ENCODE data around the gene MAPK4.

MAPK4 gene

GRCh38 chr18:50665519-50665918 is 105.6 kb downstream of the MAPK4 start:
- Mint-ChIP-seq H3K27ac (no peak overlapping the region), H3K4me3 (no peak overlapping the region), H3K4me1 (no peaks in the 10 kb centered on the region), H3K9me3 (peaks cover 3% of the 10 kb centered on the region), H3K36me3 (no peaks in the 10 kb centered on the region)
- ATAC-seq (no peak), DNase-seq (ENCODE audit: low spot score in 2 of 2) (no peak)

- DNase-seq (ENCODE audit: low spot score in 2 of 2), result no peak
- ATAC-seq, result no peak
- Mint-ChIP-seq H3K27ac (no peak overlapping the region), H3K4me1 (no peaks in the 10 kb centered on the region), H3K36me3 (no peaks in the 10 kb centered on the region), H3K4me3 (no peak overlapping the region), H3K9me3 (peaks cover 3% of the 10 kb centered on the region)
These were observed 106.6 kb downstream of the MAPK4 start for GRCh38 chr18:50666536-50666935.

- H3K36me3 Mint-ChIP-seq, result no peaks in the 10 kb centered on the region
- no peak overlapping the region for H3K27ac Mint-ChIP-seq
- no peak for ATAC-seq
- DNase-seq (ENCODE audit: low spot score in 2 of 2), result no peak
- no peaks in the 10 kb centered on the region for H3K9me3 Mint-ChIP-seq
- no peaks in the 10 kb centered on the region for H3K4me1 Mint-ChIP-seq
- H3K4me3 Mint-ChIP-seq, result no peak overlapping the region
These were observed 111.5 kb downstream of the MAPK4 start for GRCh38 chr18:50671376-50671775.

GRCh38 chr18:50674307-50674980 is 114.6 kb downstream of the MAPK4 start:
- Mint-ChIP-seq H3K27ac (no peak overlapping the region), H3K4me3 (no peak overlapping the region), H3K4me1 (no peaks in the 10 kb centered on the region), H3K9me3 (no peaks in the 10 kb centered on the region), H3K36me3 (no peaks in the 10 kb centered on the region)
- ATAC-seq, result no peak
- DNase-seq (ENCODE audit: low spot score in 2 of 2), result no peak

- Mint-ChIP-seq H3K4me3 (no peak overlapping the region), H3K36me3 (no peaks in the 10 kb centered on the region), H3K4me1 (no peaks in the 10 kb centered on the region), H3K27ac (no peak overlapping the region), H3K9me3 (no peaks in the 10 kb centered on the region)
- ATAC-seq (no peak), DNase-seq (ENCODE audit: low spot score in 2 of 2) (no peak)
These were observed 115.2 kb downstream of the MAPK4 start for GRCh38 chr18:50675043-50675442.

GRCh38 chr18:50678651-50679050 is 118.8 kb downstream of the MAPK4 start:
- Mint-ChIP-seq H3K4me1 (no peaks in the 10 kb centered on the region), H3K9me3 (no peaks in the 10 kb centered on the region), H3K27ac (no peak overlapping the region), H3K36me3 (no peaks in the 10 kb centered on the region), H3K4me3 (no peak overlapping the region)
- no peak for ATAC-seq
- no peak for DNase-seq (ENCODE audit: low spot score in 2 of 2)

- Mint-ChIP-seq H3K27ac (no peak overlapping the region), H3K4me3 (no peak overlapping the region), H3K9me3 (no peaks in the 10 kb centered on the region), H3K36me3 (no peaks in the 10 kb centered on the region), H3K4me1 (no peaks in the 10 kb centered on the region)
- ATAC-seq (no peak), DNase-seq (ENCODE audit: low spot score in 2 of 2) (no peak)
These were observed 119.2 kb downstream of the MAPK4 start for GRCh38 chr18:50679056-50679455.

GRCh38 chr18:50679656-50680055 is 119.8 kb downstream of the MAPK4 start:
- Mint-ChIP-seq H3K4me3 (no peak overlapping the region), H3K9me3 (no peaks in the 10 kb centered on the region), H3K36me3 (no peaks in the 10 kb centered on the region), H3K27ac (no peak overlapping the region), H3K4me1 (no peaks in the 10 kb centered on the region)
- no peak for DNase-seq (ENCODE audit: low spot score in 2 of 2)
- no peak for ATAC-seq

- no peaks in the 10 kb centered on the region for H3K36me3 Mint-ChIP-seq
- ATAC-seq, result no peak
- no peak overlapping the region for H3K4me3 Mint-ChIP-seq
- no peak overlapping the region for H3K27ac Mint-ChIP-seq
- H3K4me1 Mint-ChIP-seq, result no peaks in the 10 kb centered on the region
- DNase-seq (ENCODE audit: low spot score in 2 of 2), result no peak
- H3K9me3 Mint-ChIP-seq, result no peaks in the 10 kb centered on the region
These were observed 121.1 kb downstream of the MAPK4 start for GRCh38 chr18:50680966-50681365.

GRCh38 chr18:50682852-50683251 is 123.0 kb downstream of the MAPK4 start:
- Mint-ChIP-seq H3K36me3 (no peaks in the 10 kb centered on the region), H3K27ac (no peak overlapping the region), H3K4me3 (no peak overlapping the region), H3K9me3 (no peaks in the 10 kb centered on the region), H3K4me1 (no peaks in the 10 kb centered on the region)
- ATAC-seq (no peak), DNase-seq (ENCODE audit: low spot score in 2 of 2) (no peak)

- Mint-ChIP-seq H3K4me3 (no peak overlapping the region), H3K27ac (no peak overlapping the region), H3K9me3 (no peaks in the 10 kb centered on the region), H3K4me1 (no peaks in the 10 kb centered on the region), H3K36me3 (no peaks in the 10 kb centered on the region)
- DNase-seq (ENCODE audit: low spot score in 2 of 2), result no peak
- no peak for ATAC-seq
These were observed 126.5 kb downstream of the MAPK4 start for GRCh38 chr18:50686409-50686808.

- Mint-ChIP-seq H3K9me3 (no peaks in the 10 kb centered on the region), H3K36me3 (no peaks in the 10 kb centered on the region), H3K4me1 (no peaks in the 10 kb centered on the region), H3K4me3 (no peak overlapping the region), H3K27ac (no peak overlapping the region)
- DNase-seq (ENCODE audit: low spot score in 2 of 2) (no peak), ATAC-seq (no peak)
These were observed 127.6 kb downstream of the MAPK4 start for GRCh38 chr18:50687491-50687890.

GRCh38 chr18:50689578-50689977 is 129.7 kb downstream of the MAPK4 start:
- H3K4me1 Mint-ChIP-seq, result no peaks in the 10 kb centered on the region
- no peak overlapping the region for H3K4me3 Mint-ChIP-seq
- ATAC-seq (no peak), DNase-seq (ENCODE audit: low spot score in 2 of 2) (no peak)
- H3K36me3 Mint-ChIP-seq, result no peaks in the 10 kb centered on the region
- H3K27ac Mint-ChIP-seq, result no peak overlapping the region
- no peaks in the 10 kb centered on the region for H3K9me3 Mint-ChIP-seq

- Mint-ChIP-seq H3K4me3 (no peak overlapping the region), H3K27ac (no peak overlapping the region), H3K9me3 (no peaks in the 10 kb centered on the region), H3K4me1 (no peaks in the 10 kb centered on the region), H3K36me3 (no peaks in the 10 kb centered on the region)
- no peak for DNase-seq (ENCODE audit: low spot score in 2 of 2)
- ATAC-seq, result no peak
These were observed 134.3 kb downstream of the MAPK4 start for GRCh38 chr18:50694147-50694546.

GRCh38 chr18:50695431-50696176 is 135.7 kb downstream of the MAPK4 start:
- Mint-ChIP-seq H3K4me3 (no peak overlapping the region), H3K27ac (no peak overlapping the region), H3K4me1 (no peaks in the 10 kb centered on the region), H3K36me3 (no peaks in the 10 kb centered on the region), H3K9me3 (no peaks in the 10 kb centered on the region)
- ATAC-seq, result no peak
- no peak for DNase-seq (ENCODE audit: low spot score in 2 of 2)

GRCh38 chr18:50696436-50696835 is 136.5 kb downstream of the MAPK4 start:
- no peak overlapping the region for H3K27ac Mint-ChIP-seq
- H3K4me1 Mint-ChIP-seq, result no peaks in the 10 kb centered on the region
- no peak overlapping the region for H3K4me3 Mint-ChIP-seq
- no peak for DNase-seq (ENCODE audit: low spot score in 2 of 2)
- H3K9me3 Mint-ChIP-seq, result no peaks in the 10 kb centered on the region
- H3K36me3 Mint-ChIP-seq, result no peaks in the 10 kb centered on the region
- no peak for ATAC-seq
